ENCODE results near the gene PRXL2B. TPM values are rescaled to one million over a fixed set of nuclear protein-coding genes. Genes with fewer than 3 reads are reported as not detected.
"Not testable (repeated sequence)": the region's sequence is repeated elsewhere in the genome, so short reads cannot be mapped to it uniquely, and the experiment has no call there.

The PRXL2B gene
- total RNA-seq, 1 experiment from 2014 or later: 31.0 TPM

- in situ Hi-C loops (cut with HindIII; ENCODE audit: low pct_unique_long_range_greater_than_20kb, low sequenced_read_pairs); DNase-seq (ENCODE audit: low read depth): not testable (repeated sequence)
Observed at GRCh38 chr1:2625748-2626147, 39.2 kb downstream of the PRXL2B start.

GRCh38 chr1:2627746-2628145 is 41.2 kb downstream of the PRXL2B start:
- in situ Hi-C loops (cut with HindIII; ENCODE audit: low pct_unique_long_range_greater_than_20kb, low sequenced_read_pairs): no loop called here
- DNase-seq (ENCODE audit: low read depth): no peak

GRCh38 chr1:2628191-2628932 is 41.8 kb downstream of the PRXL2B start:
- DNase-seq (ENCODE audit: low read depth): no peak
- in situ Hi-C loops (cut with HindIII; ENCODE audit: low pct_unique_long_range_greater_than_20kb, low sequenced_read_pairs): no loop called here

- in situ Hi-C loops (cut with HindIII; ENCODE audit: low pct_unique_long_range_greater_than_20kb, low sequenced_read_pairs): no loop called here
- no peak for DNase-seq (ENCODE audit: low read depth)
Observed at GRCh38 chr1:2628933-2629626, 42.5 kb downstream of the PRXL2B start.

GRCh38 chr1:2629627-2630497 is 43.3 kb downstream of the PRXL2B start:
- no peak for DNase-seq (ENCODE audit: low read depth)
- in situ Hi-C loops (cut with HindIII; ENCODE audit: low pct_unique_long_range_greater_than_20kb, low sequenced_read_pairs): no loop called here

GRCh38 chr1:2630498-2631135 is 44.0 kb downstream of the PRXL2B start:
- DNase-seq (ENCODE audit: low read depth): no peak
- in situ Hi-C loops (cut with HindIII; ENCODE audit: low pct_unique_long_range_greater_than_20kb, low sequenced_read_pairs): no loop called here

GRCh38 chr1:2631136-2632050 is 44.8 kb downstream of the PRXL2B start:
- in situ Hi-C loops (cut with HindIII; ENCODE audit: low pct_unique_long_range_greater_than_20kb, low sequenced_read_pairs): no loop called here
- no peak for DNase-seq (ENCODE audit: low read depth)

- DNase-seq (ENCODE audit: low read depth): no peak
- in situ Hi-C loops (cut with HindIII; ENCODE audit: low pct_unique_long_range_greater_than_20kb, low sequenced_read_pairs): no loop called here
Observed at GRCh38 chr1:2632051-2632430, 45.5 kb downstream of the PRXL2B start.

GRCh38 chr1:2632561-2633361 is 46.2 kb downstream of the PRXL2B start, which contains the start of gene MMEL1:
MMEL1 (minus strand) TSS chr1:2633016; CDS start chr1:2629484, 3,532 bp downstream.
- no peak for DNase-seq (ENCODE audit: low read depth)
- in situ Hi-C loops (cut with HindIII; ENCODE audit: low pct_unique_long_range_greater_than_20kb, low sequenced_read_pairs): no loop called here

GRCh38 chr1:2633366-2633935 is 46.9 kb downstream of the PRXL2B start:
- no peak for DNase-seq (ENCODE audit: low read depth)
- in situ Hi-C loops (cut with HindIII; ENCODE audit: low pct_unique_long_range_greater_than_20kb, low sequenced_read_pairs): no loop called here

- DNase-seq (ENCODE audit: low read depth): no peak
- in situ Hi-C loops (cut with HindIII; ENCODE audit: low pct_unique_long_range_greater_than_20kb, low sequenced_read_pairs): no loop called here
Observed at GRCh38 chr1:2633936-2634491, 47.4 kb downstream of the PRXL2B start.

GRCh38 chr1:2635361-2636010 is 48.9 kb downstream of the PRXL2B start:
- DNase-seq (ENCODE audit: low read depth): no peak
- in situ Hi-C loops (cut with HindIII; ENCODE audit: low pct_unique_long_range_greater_than_20kb, low sequenced_read_pairs): no loop called here

- no peak for DNase-seq (ENCODE audit: low read depth)
- in situ Hi-C loops (cut with HindIII; ENCODE audit: low pct_unique_long_range_greater_than_20kb, low sequenced_read_pairs): no loop called here
Observed at GRCh38 chr1:2636733-2637132, 50.2 kb downstream of the PRXL2B start.

- DNase-seq (ENCODE audit: low read depth): no peak
- in situ Hi-C loops (cut with HindIII; ENCODE audit: low pct_unique_long_range_greater_than_20kb, low sequenced_read_pairs): no loop called here
Observed at GRCh38 chr1:2637442-2638145, 51.0 kb downstream of the PRXL2B start.

GRCh38 chr1:2638466-2639115 is 52.0 kb downstream of the PRXL2B start:
- no peak for DNase-seq (ENCODE audit: low read depth)
- in situ Hi-C loops (cut with HindIII; ENCODE audit: low pct_unique_long_range_greater_than_20kb, low sequenced_read_pairs): no loop called here
